Panc1 (cell line): Measurements from ENCODE around the gene SLC6A12. TPM values are rescaled to one million over a fixed set of nuclear protein-coding genes. Genes with fewer than 3 reads are reported as not detected.
A peak's percentile ranks its signal among the peaks of the same experiment; 100 is the strongest.

ENCODE experiments used
- ATAC-seq: fragments of 200-7000 bp; cut with Tn5 transposase; 2 replicates; pipeline ENCODE4 v1.9.1; 2020; ENCODE audit warnings: mild to moderate bottlenecking, moderate library complexity
- BruUV-seq: library from RNA; stranded (reverse); fragments of 400-500 nt; replicated peaks from 2 replicates; lab custom pipeline; 2021; lab: Mats Ljungman, UMichigan
- CTCF ChIA-PET: fragments of 300-600 bp; sonication (Branson Sonifier 250); formaldehyde crosslinking; loops from one replicate; lab custom pipeline; 2022; ENCODE audit warnings: antibody characterized with exemption; lab: Charles Lee
- POLR2A ChIA-PET: fragments of 300-600 bp; sonication (Branson Sonifier 250); formaldehyde crosslinking; loops from one replicate; lab custom pipeline; 2022; ENCODE audit warnings: antibody characterized with exemption; lab: Charles Lee
- DNase-seq: peaks from one replicate; pipeline ENCODE4 v3.0.0-alpha.2; 2010; ENCODE audit warnings: low read depth, low spot score
- H3K27ac ChIP-seq: 2 replicates; pipeline ENCODE4 v1.5.1; 2011; ENCODE audit warnings: mild to moderate bottlenecking, low read length, inconsistent platforms
- H3K27me3 ChIP-seq: fragments of 200-500 bp; sonication (Bioruptor generic); 2 replicates; pipeline ENCODE4 v1.6.0; 2014; ENCODE audit warnings: low read length, inconsistent platforms; ENCODE audit not compliant: control insufficient read depth, insufficient read depth
- H3K36me3 ChIP-seq: fragments of 200-500 bp; sonication (Bioruptor generic); 2 replicates; pipeline ENCODE4 v1.5.1; 2014; ENCODE audit warnings: inconsistent platforms, mild to moderate bottlenecking, low read length, moderate library complexity; ENCODE audit not compliant: control insufficient read depth, insufficient read depth
- H3K4me1 ChIP-seq: 2 replicates; pipeline ENCODE4 v1.5.1; 2011; ENCODE audit warnings: inconsistent platforms, mild to moderate bottlenecking, low read length, moderate library complexity; ENCODE audit not compliant: control insufficient read depth, insufficient read depth
- H3K4me3 ChIP-seq, 2 experiments: 2 replicates each; pipeline ENCODE4 v1.5.1; 2011 to 2012; ENCODE audit warnings: low read depth in 2 of 2, low read length in 2 of 2, mild to moderate bottlenecking in 2 of 2, inconsistent platforms in 1 of 2, moderate library complexity in 1 of 2
- H3K9me3 ChIP-seq: fragments of 200-500 bp; sonication (Bioruptor generic); 2 replicates; pipeline ENCODE4 v1.5.1; 2014; ENCODE audit warnings: low read depth, mild to moderate bottlenecking, inconsistent platforms, low read length, moderate library complexity; ENCODE audit not compliant: control insufficient read depth, insufficient read depth
- POLR2AphosphoS5 ChIP-seq: IDR thresholded peaks from 2 replicates; pipeline ENCODE4 v1.6.1; 2012; ENCODE audit warnings: mild to moderate bottlenecking, low read depth, low read length, moderate library complexity
- SIN3A ChIP-seq: IDR thresholded peaks from 2 replicates; pipeline ENCODE4 v1.6.1; 2012; ENCODE audit warnings: low read depth, mild to moderate bottlenecking, low read length, moderate library complexity, borderline replicate concordance; ENCODE audit not compliant: insufficient read depth
- TCF7L2 ChIP-seq: IDR thresholded peaks from 2 replicates; pipeline ENCODE4 v1.6.1; 2011; ENCODE audit warnings: mild to moderate bottlenecking, low read depth, low read length, inconsistent platforms
- in situ Hi-C: cut with HindIII; loops from 2 replicates; pipeline ENCODE4 v1.10.0; 2016; ENCODE audit warnings: low sequenced_read_pairs, low pct_unique_long_range_greater_than_20kb
- intact Hi-C: fragments of 100-400 bp; cut with micrococcal nuclease; formaldehyde crosslinking; loops from one replicate; pipeline ENCODE4 v1.10.0; 2022; ENCODE audit not compliant: unreplicated experiment
- total RNA-seq: library from RNA; stranded (reverse); gene quantifications from one replicate; pipeline ENCODE4 v1.2.1, GENCODE V29; 2021; ENCODE audit not compliant: unreplicated experiment
- TF ChIP-seq, protein P1 (sequence below), 2 experiments: IDR thresholded peaks; 2 replicates each; pipeline ENCODE4 v1.6.1; 2011 to 2012; ENCODE audit warnings: low read depth in 2 of 2, control low read depth in 1 of 2, low read length in 1 of 2, mild to moderate bottlenecking in 1 of 2, moderate library complexity in 1 of 2; ENCODE audit not compliant: insufficient read depth in 1 of 2
- TF ChIP-seq, protein P2 (sequence below): fragments of 450-650 bp; IDR thresholded peaks from 2 replicates; pipeline ENCODE4 v1.5.1; 2017; ENCODE audit warnings: mild to moderate bottlenecking

The SLC6A12 gene
- total RNA-seq, 1 experiment from 2014 or later = 1.0 TPM

DNA sequence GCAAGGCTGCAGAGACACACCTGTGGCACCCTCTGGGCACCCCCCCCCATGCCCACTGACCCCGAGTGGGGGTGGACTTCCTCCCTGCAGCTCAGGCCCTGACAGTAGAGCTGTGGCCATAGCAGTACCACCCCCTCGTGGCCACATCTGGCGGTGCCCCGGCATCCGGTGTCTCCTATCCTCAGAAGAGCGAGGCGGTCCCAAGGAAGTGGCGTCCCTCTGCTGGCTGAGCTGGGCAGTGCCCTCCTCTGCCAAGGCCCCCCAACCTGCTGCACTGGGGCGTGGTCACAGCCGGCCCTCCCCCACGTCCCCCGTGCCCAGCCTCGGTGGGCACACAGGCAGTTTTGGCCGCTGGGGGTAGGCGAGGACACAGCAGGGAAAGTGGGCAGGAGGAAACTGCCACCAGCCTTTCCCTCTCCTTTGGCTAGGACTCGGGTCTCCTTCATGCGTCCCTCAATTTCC, 6.0 kb upstream of the SLC6A12 start:
- H3K9me3 ChIP-seq = no peaks in the 10 kb centered on the region
- intact Hi-C loops = no loop called here
- no peaks in the 10 kb centered on the region for H3K36me3 ChIP-seq
- CTCF ChIA-PET = interaction anchor here (0.6 to 1.3 kb wide), 7 partner anchors 9 to 121 kb away, joined by 3 to 7 read pairs (median 3); no protein-coding TSS in a partner anchor
- H3K27me3 ChIP-seq = no peaks in the 10 kb centered on the region
- peak; percentile 17 for DNase-seq
- no peak overlapping the region for H3K27ac ChIP-seq
- in situ Hi-C loops = no loop called here
- POLR2A ChIA-PET = interaction anchor here (0.6 kb wide), 1 partner anchor 132 kb away, joined by 20 read pairs; no protein-coding TSS in a partner anchor
- ATAC-seq = peak; percentile 94
- H3K4me3 ChIP-seq = no peak overlapping the region
- TF ChIP-seq POLR2AphosphoS5 (no peak), SIN3A (no peak), TCF7L2 (no peak)
- TF ChIP-seq, protein P1, sequence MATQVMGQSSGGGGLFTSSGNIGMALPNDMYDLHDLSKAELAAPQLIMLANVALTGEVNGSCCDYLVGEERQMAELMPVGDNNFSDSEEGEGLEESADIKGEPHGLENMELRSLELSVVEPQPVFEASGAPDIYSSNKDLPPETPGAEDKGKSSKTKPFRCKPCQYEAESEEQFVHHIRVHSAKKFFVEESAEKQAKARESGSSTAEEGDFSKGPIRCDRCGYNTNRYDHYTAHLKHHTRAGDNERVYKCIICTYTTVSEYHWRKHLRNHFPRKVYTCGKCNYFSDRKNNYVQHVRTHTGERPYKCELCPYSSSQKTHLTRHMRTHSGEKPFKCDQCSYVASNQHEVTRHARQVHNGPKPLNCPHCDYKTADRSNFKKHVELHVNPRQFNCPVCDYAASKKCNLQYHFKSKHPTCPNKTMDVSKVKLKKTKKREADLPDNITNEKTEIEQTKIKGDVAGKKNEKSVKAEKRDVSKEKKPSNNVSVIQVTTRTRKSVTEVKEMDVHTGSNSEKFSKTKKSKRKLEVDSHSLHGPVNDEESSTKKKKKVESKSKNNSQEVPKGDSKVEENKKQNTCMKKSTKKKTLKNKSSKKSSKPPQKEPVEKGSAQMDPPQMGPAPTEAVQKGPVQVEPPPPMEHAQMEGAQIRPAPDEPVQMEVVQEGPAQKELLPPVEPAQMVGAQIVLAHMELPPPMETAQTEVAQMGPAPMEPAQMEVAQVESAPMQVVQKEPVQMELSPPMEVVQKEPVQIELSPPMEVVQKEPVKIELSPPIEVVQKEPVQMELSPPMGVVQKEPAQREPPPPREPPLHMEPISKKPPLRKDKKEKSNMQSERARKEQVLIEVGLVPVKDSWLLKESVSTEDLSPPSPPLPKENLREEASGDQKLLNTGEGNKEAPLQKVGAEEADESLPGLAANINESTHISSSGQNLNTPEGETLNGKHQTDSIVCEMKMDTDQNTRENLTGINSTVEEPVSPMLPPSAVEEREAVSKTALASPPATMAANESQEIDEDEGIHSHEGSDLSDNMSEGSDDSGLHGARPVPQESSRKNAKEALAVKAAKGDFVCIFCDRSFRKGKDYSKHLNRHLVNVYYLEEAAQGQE (IDR thresholded peaks at IDR 0.05; ENCODE audit: insufficient read depth in 1 of 2, low read depth in 2 of 2, low read length in 1 of 2) = no peak
- TF ChIP-seq, protein P2, sequence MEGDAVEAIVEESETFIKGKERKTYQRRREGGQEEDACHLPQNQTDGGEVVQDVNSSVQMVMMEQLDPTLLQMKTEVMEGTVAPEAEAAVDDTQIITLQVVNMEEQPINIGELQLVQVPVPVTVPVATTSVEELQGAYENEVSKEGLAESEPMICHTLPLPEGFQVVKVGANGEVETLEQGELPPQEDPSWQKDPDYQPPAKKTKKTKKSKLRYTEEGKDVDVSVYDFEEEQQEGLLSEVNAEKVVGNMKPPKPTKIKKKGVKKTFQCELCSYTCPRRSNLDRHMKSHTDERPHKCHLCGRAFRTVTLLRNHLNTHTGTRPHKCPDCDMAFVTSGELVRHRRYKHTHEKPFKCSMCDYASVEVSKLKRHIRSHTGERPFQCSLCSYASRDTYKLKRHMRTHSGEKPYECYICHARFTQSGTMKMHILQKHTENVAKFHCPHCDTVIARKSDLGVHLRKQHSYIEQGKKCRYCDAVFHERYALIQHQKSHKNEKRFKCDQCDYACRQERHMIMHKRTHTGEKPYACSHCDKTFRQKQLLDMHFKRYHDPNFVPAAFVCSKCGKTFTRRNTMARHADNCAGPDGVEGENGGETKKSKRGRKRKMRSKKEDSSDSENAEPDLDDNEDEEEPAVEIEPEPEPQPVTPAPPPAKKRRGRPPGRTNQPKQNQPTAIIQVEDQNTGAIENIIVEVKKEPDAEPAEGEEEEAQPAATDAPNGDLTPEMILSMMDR = peak; percentile 89
- no TSS peak for BruUV-seq
- no peaks in the 10 kb centered on the region for H3K4me1 ChIP-seq

DNA sequence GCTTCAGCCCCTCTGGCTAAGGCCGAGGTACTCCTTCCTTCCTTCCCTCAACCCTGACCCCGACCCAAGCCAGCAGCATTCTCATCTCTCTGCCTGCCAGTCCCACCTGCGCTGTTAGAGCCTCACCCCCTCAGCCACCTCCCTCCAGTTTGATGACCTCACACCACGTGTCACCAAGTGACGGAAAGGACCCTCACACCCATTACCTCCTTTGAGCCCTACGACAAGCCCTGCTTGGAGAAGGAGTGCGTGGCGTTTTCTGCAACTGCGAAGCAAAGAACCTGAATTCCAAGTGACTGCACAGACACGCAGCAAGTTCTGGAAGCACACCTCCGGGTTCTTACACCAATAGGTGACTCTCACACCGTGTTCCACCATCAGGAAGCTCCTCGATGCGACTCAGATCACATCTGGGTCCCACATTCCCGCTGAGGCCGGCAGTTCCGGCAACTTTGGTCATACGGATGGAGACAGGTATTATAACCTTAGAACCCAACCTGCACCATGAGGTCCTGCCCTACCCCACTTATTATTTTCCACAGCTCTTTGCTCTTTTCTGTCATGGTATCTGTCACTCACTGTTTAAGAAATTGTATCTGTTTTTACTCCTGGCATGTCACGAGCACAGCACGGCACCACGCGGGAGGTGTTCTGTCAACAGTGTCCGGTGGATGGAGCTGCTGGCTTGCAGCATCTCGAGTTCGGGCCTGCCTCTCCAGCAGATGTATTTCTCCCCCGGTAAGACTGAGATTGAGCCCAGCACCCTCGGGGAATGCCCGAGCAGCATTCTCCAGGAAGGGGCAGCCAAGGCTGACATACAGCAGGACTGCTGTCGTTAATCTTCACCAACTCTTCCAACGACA, 5.0 kb upstream of the SLC6A12 start:
- in situ Hi-C loops (no loop called here), intact Hi-C loops (no loop called here)
- no peaks in the 10 kb centered on the region; the same call in 1 of the 2 replicates for H3K4me1 ChIP-seq
- CTCF ChIA-PET = interaction anchor here (0.7 to 1.3 kb wide), 5 partner anchors 8 to 116 kb away, joined by 3 to 5 read pairs (median 3); no protein-coding TSS in a partner anchor
- no peak for DNase-seq
- no peak for TF ChIP-seq TCF7L2
- TF ChIP-seq POLR2AphosphoS5 = no peak
- no peak for TF ChIP-seq SIN3A
- TF ChIP-seq, protein P1 (IDR thresholded peaks at IDR 0.05; ENCODE audit: insufficient read depth in 1 of 2, low read depth in 2 of 2, low read length in 1 of 2) = no peak
- TF ChIP-seq, protein P2 = no peak
- no peaks in the 10 kb centered on the region for H3K27me3 ChIP-seq
- H3K27ac ChIP-seq = no peak overlapping the region
- H3K36me3 ChIP-seq = no peaks in the 10 kb centered on the region
- ATAC-seq = no peak
- H3K9me3 ChIP-seq = no peaks in the 10 kb centered on the region
- POLR2A ChIA-PET = no interaction called here
- BruUV-seq = no TSS peak
- H3K4me3 ChIP-seq = no peak overlapping the region
